ENCODE measurements around the gene EPHB4. TPM values are rescaled to one million over a fixed set of nuclear protein-coding genes. Genes with fewer than 3 reads are reported as not detected.
"Not testable (repeated sequence)": the region's sequence is repeated elsewhere in the genome, so short reads cannot be mapped to it uniquely, and the experiment has no call there.

The EPHB4 gene
- total RNA-seq, 1 donor from 2014 or later: 99.1 TPM

DNA sequence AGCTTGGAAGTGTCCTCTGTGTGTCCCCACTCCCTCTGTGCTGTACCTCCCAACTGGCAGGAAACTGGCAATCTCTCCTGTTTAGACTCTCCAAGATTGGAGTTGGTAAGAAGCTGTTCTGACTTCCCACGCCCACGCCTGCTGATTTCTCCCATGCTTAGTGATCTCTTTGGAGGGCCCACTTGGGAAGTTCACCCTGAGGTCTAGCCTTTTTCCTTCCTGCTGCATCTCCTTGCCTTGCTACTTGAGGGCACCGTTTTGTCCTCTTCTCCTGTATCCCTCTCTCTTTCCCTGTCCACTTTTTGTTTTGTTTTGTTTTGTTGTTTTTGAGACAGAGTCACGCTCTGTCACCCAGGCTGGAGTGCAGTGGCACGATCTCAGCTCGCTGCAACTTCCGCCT, 58.5 kb downstream of the EPHB4 start:
- H3K4me3 ChIP-seq (ENCODE audit: low read depth, low read length): no peak overlapping the region
- no peak for DNase-seq (ENCODE audit: low read depth)
- TF ChIP-seq, protein P1, sequence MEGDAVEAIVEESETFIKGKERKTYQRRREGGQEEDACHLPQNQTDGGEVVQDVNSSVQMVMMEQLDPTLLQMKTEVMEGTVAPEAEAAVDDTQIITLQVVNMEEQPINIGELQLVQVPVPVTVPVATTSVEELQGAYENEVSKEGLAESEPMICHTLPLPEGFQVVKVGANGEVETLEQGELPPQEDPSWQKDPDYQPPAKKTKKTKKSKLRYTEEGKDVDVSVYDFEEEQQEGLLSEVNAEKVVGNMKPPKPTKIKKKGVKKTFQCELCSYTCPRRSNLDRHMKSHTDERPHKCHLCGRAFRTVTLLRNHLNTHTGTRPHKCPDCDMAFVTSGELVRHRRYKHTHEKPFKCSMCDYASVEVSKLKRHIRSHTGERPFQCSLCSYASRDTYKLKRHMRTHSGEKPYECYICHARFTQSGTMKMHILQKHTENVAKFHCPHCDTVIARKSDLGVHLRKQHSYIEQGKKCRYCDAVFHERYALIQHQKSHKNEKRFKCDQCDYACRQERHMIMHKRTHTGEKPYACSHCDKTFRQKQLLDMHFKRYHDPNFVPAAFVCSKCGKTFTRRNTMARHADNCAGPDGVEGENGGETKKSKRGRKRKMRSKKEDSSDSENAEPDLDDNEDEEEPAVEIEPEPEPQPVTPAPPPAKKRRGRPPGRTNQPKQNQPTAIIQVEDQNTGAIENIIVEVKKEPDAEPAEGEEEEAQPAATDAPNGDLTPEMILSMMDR (conservative IDR thresholded peaks at IDR 0.05; ENCODE audit: low read depth, low read length): no peak

DNA sequence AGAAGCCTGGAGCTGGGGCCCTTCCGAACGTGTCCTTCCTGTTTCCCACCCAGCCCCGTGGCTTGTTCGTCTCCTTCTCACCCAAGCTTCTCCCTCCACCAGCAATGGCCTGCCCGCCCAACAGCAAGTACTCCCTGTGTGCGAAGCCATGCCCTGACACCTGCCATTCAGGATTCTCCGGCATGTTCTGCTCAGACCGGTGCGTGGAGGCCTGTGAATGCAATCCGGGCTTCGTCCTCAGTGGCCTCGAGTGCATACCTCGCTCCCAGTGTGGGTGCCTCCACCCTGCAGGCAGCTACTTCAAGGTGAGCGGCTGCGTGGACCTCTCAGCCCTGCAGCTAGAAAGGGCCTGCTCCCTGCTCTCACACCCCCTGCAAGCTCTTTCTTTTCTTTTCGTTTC, 62.1 kb downstream of the EPHB4 start:
- no peak for DNase-seq (ENCODE audit: low read depth)
- H3K4me3 ChIP-seq (ENCODE audit: low read depth, low read length): no peak overlapping the region
- TF ChIP-seq, protein P1 (conservative IDR thresholded peaks at IDR 0.05; ENCODE audit: low read depth, low read length): no peak

DNA sequence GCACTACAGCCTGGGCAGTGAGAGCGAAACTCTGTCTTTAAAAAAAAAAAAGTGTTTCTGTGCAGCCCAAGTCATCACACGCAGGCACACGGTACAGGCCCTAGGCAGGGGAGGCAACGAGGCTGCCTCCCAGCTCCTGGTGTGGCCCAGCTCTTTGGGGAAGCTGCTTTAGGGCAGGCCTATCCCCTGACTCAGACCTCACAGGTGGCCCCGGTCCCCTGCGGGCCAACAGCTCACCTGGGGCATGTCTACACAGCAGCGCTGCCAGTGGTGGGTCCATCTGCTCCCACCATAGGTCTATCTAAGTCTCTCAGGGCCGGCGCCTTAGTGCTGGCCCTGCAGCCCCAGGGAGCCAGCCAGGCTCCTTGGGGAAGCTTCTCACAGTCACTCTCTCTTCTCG, 62.5 kb downstream of the EPHB4 start:
- DNase-seq (ENCODE audit: low read depth): no peak
- TF ChIP-seq, protein P1 (conservative IDR thresholded peaks at IDR 0.05; ENCODE audit: low read depth, low read length): no peak

DNA sequence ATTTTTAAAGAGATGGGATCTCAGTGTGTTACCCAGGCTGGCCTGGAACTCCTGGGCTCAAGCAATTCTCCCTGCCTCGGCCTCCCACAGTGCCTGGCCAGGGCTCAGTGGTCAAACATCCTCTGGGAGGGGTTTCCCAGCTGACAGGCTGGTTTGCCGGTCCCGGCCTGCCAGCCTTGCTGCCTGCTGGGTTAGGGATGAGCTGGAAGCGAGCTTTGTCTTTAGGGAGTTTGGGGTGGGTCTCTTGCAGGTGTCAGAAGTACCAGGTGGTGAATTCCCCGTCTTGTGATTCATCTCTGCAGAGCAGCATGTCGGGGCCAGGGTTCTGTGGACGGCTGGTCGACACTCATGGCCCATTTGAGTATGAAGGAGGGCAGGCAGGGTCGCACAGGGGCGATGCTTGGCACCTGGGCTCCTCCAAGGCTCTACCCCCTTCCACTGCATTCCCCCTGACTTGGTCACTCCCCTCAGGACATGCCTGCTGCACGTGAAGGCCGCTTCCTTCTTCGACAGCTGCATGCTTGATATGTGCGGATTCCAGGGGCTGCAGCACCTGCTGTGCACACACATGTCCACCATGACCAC, 63.7 kb downstream of the EPHB4 start:
- no peak overlapping the region for H3K4me3 ChIP-seq (ENCODE audit: low read depth, low read length)
- TF ChIP-seq, protein P1 (conservative IDR thresholded peaks at IDR 0.05; ENCODE audit: low read depth, low read length): no peak
- DNase-seq (ENCODE audit: low read depth): no peak

More for the DNA sequence above, 62.5 kb downstream of the EPHB4 start:
- H3K4me3 ChIP-seq (ENCODE audit: low read depth, low read length): no peak overlapping the region

DNA sequence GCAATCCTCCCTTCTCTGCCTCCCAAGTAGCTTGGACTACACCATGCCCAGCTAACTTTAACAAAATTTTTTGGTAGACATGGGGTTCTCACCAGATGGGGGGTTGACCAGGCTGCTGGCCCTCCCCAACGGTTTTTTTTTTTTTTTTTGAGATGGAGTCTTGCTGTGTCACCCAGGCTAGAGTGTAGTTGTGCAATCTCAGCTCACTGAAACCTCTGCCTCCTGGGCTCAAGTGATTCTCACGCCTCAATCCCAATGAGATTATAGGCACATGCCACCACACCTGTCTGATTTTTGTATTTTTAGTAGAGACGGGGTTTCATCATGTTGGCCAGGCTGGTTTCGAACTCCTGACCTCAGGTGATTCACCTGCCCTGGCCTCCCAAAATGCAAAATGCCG, 64.5 kb downstream of the EPHB4 start:
- H3K4me3 ChIP-seq (ENCODE audit: low read depth, low read length); DNase-seq (ENCODE audit: low read depth): not testable (repeated sequence)

DNA sequence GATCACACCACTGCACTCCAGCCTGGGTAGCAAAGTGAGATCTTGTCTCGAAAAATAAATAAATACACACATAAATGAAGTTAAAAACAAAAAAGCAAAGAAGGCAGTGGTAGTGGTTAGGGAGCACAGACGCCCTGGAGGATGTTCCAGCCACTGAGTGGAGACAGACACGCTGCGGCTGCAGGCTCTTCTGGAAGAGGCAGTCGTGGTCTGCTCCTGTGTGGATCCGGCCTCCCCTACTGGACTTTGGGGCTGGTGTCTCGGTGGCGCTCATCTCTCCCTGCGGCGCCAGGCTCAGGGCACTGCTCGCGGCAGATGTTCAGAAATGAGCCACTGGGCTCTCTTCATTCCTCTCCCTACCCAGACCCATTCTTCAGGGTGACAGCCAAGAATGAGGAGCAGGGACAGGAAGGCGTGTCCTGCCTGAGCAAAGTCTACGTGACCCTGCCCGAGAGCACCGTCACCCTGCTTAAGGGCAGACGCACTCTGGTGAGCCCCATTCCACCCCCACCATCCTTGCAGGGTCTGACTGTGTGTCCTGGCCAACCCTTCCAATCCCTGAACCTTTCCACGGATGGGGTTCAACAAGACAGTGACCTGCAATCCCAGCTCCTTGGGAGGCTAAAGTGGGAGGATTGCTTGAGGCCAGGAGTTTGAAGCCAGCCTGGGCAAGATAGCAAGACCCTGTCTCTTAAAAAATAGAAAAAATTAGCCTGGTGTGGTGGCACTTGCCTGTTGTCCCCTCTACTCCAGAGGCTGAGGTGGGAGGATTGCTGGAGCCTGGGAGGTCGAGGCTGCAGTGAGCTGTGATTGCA, 67.8 kb downstream of the EPHB4 start:
- TF ChIP-seq, protein P1 (conservative IDR thresholded peaks at IDR 0.05; ENCODE audit: low read depth, low read length): no peak
- no peak overlapping the region for H3K4me3 ChIP-seq (ENCODE audit: low read depth, low read length)
- DNase-seq (ENCODE audit: low read depth): no peak

DNA sequence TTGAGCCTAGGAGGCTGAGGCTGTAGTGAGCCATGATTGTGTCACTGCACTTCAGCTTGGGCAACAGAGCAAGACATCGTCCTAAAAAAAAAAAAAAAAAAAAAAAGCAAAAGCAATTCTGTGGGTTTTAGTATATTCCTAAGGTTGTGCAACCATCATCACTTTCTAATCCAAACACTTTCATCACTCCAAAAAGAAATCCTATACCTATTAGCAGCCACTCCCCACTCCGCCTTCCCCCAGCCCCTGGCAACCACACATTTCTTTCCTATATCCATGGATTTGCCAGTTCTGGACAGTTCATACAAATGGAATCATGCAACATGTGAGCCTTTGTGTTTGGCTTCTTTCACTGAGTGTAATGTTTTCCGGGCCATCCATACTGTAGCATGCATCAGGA, 73.6 kb downstream of the EPHB4 start:
- DNase-seq (ENCODE audit: low read depth): no peak
- TF ChIP-seq, protein P1 (conservative IDR thresholded peaks at IDR 0.05; ENCODE audit: low read depth, low read length): no peak
- H3K4me3 ChIP-seq (ENCODE audit: low read depth, low read length): no peak overlapping the region

Measured in epithelial cell of proximal tubule (primary cell).